Activated CD4-positive, CD25-positive, alpha-beta regulatory T cell treated with anti-CD3 and anti-CD28 coated beads, Interleukin-2, amount 50 U/mL, for 72 hours (primary cell): Measurements from ENCODE around the gene POLR1A.

Experiments used
- DNase-seq: peaks from one replicate; pipeline ENCODE4 v3.0.0; 2021

Gene POLR1A

GRCh38 chr2:86056590-86057331 lies 48.9 kb downstream of the POLR1A start:
- no peak for DNase-seq

- DNase-seq = peak; percentile 24
Measured at GRCh38 chr2:86055314-86055713, 50.4 kb downstream of the POLR1A start.

GRCh38 chr2:86054535-86055082 lies 51.1 kb downstream of the POLR1A start:
- peak; percentile 17 for DNase-seq

- DNase-seq = no peak
Measured at GRCh38 chr2:86053166-86053565, 52.5 kb downstream of the POLR1A start.

DNA sequence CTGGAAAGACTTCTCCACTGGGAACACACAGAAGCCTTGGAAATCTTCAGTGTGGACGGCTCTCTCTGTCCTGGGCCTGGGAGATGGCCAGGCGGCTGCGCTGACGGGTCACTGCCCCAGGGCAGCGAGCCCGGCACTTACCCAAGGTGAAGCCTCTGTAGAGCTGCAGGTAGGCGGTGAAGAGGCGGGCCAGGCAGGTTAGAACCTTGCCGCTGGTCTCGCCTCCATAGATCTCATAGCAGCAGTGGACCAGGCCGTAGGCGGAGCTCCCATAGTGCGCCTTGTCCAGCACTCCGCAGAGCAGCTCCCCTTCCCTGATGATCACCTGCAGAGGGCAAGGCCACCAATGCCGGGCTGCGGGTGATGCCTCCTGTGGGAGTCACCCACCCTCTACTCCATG lies 53.0 kb downstream of the POLR1A start:
- DNase-seq = peak; percentile 11

- peak; percentile 13 for DNase-seq
Measured at GRCh38 chr2:86052265-86052664, 53.4 kb downstream of the POLR1A start.

- peak; percentile 13 for DNase-seq
Measured at GRCh38 chr2:86050301-86050700, 55.4 kb downstream of the POLR1A start.

- DNase-seq = no peak
Measured at GRCh38 chr2:86049529-86049928, 56.2 kb downstream of the POLR1A start.

DNA sequence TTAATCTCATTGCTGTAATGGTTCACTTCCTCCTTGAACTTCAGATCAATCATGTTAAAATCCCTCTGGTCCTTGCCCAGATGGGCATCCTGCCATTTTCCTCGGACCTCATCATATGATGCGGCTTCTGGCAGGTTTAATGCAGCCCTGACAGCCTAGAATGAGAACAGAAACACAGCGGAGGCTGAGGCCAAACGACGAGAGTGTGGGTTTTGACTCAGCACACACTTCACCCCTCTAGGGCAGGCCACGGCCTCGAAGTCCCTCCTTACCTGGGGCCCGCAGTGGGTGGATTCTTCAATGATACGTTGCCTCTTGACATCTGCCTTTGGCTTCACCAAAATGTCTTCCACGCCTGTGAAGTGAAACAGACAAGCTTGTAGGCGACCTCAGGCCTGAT lies 56.8 kb downstream of the POLR1A start:
- DNase-seq = no peak

- DNase-seq = no peak
Measured at GRCh38 chr2:86048383-86048701, 57.3 kb downstream of the POLR1A start.

DNA sequence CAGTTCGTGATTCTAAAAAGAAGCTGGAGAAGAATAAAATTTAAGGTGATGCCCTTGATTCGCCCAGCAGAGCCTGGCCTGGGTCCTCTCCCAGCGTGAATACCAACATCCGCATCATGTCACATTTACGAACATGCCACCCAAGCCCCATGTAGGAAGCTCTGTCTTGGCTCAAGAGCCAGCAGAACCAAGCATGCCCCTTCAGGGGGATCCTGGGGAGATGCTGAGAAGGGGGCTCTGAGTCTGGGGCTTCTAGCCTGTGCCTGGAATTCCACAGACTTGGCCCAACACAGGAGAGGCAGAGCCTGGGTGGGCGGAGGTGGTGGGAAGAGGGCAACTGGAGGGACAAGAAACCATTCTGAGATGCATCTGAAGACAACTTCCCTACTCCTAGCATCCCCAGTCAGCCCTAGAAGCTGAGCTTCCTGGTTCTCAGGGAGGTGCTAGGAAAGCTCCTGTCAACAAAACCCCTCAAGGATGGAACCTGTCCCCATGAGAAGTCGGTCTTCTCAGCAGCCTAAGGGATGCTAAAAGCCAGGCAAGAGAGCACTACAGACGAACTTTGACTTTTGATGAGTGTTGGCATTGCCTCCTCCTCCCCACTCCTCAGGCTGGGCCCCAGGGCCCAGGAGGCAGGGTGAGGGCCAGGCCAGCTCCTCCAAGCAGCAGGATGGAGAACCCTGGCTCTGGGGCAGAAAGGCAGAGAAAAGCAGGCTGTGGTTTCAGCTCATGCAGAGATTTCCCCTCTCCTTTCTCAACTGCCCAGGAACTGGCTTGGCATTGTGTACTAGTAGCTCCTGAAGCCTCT lies 57.9 kb downstream of the POLR1A start:
- no peak for DNase-seq

DNA sequence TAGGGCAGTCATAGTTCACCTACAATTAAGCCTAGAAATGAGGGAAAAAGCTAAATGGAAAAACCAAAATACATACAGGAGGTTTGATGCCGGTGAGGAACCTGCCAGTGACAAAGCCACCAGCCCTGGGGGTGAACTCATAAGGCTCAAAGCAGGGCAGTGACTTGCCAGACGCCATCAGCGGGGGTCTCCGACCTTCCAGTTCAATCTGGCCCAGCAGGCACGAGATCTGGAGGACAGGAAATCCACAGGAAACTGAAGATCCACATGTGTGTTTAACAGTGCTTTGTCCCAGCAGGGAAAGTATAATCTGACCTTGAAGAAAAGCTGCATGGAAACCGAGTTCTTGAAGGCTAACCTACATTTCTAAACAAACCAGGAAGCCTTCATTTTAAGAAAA lies 60.1 kb downstream of the POLR1A start:
- no peak for DNase-seq

DNA sequence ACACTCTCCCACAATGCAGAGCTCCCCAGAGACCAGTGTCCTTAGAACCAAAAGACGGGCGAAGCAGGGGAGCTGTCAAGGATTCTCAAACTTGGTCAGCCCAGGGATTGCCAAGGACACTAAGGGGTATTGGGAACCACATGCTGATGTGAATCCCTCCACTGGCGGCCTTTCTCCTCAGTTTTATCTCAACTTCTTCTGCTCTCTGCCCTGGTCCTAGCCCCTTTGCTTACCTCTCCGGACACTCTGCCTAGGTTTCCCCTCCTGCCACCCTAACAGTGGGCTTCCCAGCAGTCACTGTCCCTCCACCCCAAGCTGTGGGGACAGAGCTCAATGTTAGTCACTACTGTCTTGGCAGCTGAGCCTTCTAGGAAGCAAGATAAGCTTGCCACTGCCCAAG lies 61.1 kb downstream of the POLR1A start:
- DNase-seq = no peak

- DNase-seq = no peak
Measured at GRCh38 chr2:86044045-86044444, 61.6 kb downstream of the POLR1A start.

DNA sequence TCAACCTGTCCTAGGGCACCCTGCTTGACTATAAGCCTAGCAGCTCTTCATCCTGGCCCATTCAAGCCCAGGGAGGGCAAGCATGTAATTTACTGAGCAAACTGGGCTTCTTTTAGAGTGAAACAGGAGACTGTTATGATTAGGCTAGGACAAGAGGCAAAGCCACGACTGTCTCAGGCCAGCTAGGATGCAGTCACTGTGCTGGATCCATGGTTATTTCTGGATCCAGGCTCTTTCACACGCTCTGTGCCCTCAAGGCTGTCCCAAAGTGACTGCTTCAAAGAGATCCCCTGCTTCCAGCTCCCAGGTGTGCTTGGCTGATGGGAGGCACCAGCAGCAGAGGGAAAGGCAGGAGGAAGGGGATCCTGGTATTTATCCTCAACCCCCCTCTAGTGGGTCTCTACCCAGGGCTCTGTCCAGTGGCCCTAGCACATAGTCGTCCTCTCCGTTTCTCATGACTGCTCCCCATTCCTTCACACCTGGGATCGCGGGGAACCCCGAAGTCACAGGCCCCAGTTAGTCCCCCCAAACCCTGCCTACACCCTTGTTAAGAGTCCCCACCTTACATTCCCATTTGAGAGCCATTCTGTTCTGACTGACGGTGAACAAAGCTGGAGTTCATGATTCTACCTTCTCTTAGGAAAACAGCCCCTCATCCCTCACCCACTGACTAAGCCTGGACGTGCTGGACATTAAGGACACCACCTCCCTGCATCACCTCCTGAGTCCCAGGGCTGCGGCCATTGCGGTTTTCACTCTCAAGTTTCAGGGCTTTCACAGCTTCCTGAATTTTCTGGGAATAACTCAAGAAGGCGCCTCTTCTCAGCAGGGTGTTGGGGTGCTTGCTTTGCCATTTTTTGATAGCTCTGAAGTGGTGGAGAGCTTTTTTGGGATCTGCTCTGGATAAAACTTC lies 63.2 kb downstream of the POLR1A start:
- no peak for DNase-seq

DNA sequence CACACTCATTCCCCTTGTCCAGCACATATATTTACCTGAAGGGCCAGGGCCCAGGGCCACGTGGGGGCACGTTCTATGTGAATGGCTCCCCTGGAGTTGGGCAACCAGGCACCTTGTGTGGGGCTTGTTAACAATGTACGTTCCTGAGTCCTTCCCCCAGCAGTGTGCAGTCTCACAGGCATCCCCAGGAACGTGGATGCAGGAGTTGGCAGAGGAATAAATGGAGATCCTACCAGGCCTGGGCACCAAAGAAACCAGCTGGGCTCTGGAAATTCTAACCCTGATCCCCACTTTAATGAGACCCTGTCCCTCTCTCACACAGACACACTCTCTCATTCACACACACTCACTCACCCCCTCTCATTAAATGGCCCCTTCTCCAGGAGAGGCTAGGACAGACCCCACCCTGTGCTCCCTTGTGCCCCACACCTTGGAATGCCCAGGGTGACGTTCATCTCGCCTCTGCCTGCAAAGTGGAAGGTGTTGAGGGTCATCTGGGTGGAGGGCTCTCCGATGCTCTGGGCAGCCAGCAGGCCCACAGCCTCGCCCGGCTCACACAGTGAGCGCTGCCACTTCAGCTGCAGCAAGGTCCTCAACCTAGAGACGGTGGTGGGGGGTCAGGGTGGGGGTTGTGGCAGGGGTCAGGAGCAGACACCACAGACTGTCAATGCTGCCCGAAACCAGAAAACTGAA lies 65.6 kb downstream of the POLR1A start:
- DNase-seq = no peak

GRCh38 chr2:86039178-86039962 lies 66.3 kb downstream of the POLR1A start:
- peak; percentile 30 for DNase-seq

DNA sequence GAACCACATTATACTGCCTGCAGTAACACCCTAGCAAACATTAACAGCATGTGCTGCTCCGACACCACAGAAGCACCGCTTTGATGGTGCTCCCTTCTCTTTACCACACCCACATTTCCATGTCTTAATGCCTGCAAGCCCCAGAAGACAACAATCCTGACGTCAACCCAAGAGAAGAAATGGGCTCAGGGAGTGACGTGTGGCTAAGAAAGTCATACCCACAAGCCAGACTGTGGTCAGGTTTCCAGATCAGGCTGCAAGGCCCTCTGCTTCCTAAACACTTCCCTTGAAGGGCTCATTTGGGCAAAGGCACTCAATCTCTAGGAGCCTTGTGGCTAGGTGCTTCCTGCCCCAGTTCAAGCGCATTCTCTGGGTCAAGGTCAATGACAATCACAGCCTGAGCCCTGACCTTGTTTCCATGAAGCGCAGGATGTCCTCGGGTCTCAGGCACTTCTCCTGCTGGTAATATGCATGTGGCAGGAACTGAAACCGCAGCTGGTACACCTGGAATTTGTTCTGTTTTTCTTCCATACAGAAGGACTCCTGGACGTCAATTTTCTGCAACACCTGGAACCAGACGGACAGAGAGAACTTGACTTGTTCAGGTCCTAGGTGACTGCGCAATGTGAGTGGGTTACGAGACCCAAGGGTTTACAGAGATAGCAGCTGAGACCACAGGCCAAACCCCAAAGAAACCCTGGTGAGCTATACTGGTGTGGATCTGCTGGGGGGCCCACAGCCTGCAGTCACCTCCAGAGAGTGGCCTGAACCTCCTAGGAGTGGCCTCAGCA lies 67.2 kb downstream of the POLR1A start:
- peak; percentile 41 for DNase-seq

GRCh38 chr2:86037795-86038192 lies 67.9 kb downstream of the POLR1A start:
- DNase-seq = peak; percentile 38

DNA sequence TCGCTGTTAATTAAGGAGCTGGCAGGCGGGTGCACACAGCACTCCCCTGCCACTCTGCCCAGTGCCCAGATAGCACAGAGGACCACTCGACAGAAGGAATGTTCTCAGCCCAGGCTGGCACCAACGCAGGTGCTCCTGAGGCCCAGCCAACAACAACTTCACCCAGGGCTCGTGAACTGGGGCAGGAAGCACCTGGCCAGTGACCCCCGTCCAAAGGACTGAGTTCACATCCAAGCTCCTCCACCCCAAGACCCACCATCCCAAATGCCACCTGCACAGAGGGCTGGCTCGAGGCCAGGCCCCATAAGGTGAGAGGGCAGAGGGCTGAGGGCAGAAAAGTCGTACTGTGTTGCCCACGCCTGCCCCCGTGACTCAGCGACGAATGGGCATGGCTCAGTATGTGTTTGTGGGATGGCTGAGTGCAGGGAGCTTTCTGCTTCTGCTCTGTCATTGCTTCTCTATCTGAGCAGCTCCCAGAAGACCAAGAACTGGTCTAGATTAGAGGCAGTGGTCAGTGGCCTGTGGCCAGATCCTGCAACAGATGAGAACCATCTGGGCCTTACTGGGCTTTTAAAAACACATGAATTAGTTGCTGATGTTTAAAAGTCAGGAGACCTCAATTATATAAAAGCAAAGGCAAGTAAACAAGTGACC lies 68.4 kb downstream of the POLR1A start:
- DNase-seq = peak; percentile 59
